H1 (cell line): ENCODE results near the gene IER3IP1. TPM values are rescaled to one million over a fixed set of nuclear protein-coding genes. Genes with fewer than 3 reads are reported as not detected.

Experiments used
- ASH2L ChIP-seq: fragments of 200-600, 300-600 bp; sonication (generic); IDR thresholded peaks from one replicate; pipeline ENCODE4 v1.7.1; 2017; ENCODE audit warnings: low read length
- KDM4A ChIP-seq: IDR thresholded peaks from one replicate; pipeline ENCODE4 v1.7.1; 2012; ENCODE audit warnings: low read depth, mild to moderate bottlenecking, moderate library complexity, low read length, inconsistent platforms; ENCODE audit not compliant: severe bottlenecking
- RXRA ChIP-seq: IDR thresholded peaks from 2 replicates; pipeline ENCODE4 v1.6.1; 2011; ENCODE audit warnings: low read depth, mild to moderate bottlenecking, low read length, moderate library complexity; ENCODE audit not compliant: insufficient read depth
- SP1 ChIP-seq: IDR thresholded peaks from 2 replicates; pipeline ENCODE4 v1.6.1; 2011; ENCODE audit warnings: low read depth, low read length
- TAF1 ChIP-seq: IDR thresholded peaks from 2 replicates; pipeline ENCODE4 v1.6.1; 2011; ENCODE audit warnings: mild to moderate bottlenecking, low read depth, low read length
- TCF12 ChIP-seq: IDR thresholded peaks from 2 replicates; pipeline ENCODE4 v1.6.1; 2011; ENCODE audit warnings: low read depth, mild to moderate bottlenecking, low read length
- polyA plus RNA-seq, 7 experiments: library from polyadenylated mRNA; depleted of rRNA in 3 of 7; stranded (reverse) in 5 of 7; unstranded in 2 of 7; fragments of >200 nt in 5 of 7; fragments of 200-250 nt in 2 of 7; gene quantifications; 1 replicate in 5 of 7; 2 replicates in 1 of 7; 4 replicates in 1 of 7; pipeline versions ENCODE4 v1.2.1 to v1.2.3, GENCODE V29; 2011 to 2013; ENCODE audit warnings: missing spikeins in 2 of 7, mixed read lengths in 2 of 7
- total RNA-seq: library from RNA; stranded (reverse); fragmentation: NEBNext Ultra II Directional; extraction: Animal tissue kit (Norgen Biotek cat#: 25700); gene quantifications from 2 replicates; pipeline ENCODE4 v1.2.1, GENCODE V29; 2021

The IER3IP1 gene
- total and polyA plus RNA-seq, 2 of the 8 experiments (the other 6 are each of a cell fraction or from before 2014, with no cell fraction given): 6.0 to 8.5 TPM

DNA sequence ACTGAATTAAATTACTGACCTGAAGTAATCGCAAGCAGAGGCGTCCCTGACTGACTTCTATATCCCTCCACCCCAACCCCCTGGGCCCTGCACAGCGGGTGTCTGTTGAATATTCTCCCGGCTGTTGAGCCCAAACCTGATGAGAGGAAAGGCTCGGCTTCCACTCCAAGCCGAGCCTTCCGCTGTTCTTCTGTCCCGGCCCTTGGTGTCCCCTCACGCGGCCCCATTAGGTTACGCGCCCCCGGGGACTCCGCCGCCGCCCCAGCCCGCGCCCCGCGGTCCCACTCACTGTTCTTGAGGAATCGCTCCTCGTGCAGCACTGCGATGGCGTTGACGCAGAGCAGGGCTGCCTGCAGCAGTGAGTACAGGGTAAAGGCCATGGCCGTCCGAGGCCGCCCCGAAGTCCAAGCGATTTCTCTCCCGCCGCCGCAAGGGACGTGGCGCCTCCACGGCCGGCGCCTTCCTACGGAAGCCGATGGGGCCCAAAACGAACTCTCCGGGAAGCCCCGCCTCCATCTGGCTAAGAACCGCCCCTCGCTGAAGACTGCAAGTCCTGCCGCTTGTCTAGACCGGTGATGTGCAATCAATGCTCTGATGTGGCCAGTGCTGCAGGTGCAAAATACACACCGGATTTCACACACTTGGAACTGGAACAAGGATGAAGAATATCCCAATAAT lies at the start of gene IER3IP1 (continued):
- peak; percentile 83 for TF ChIP-seq KDM4A
- peak; percentile 73; the same call in 1 of the 2 replicates for TF ChIP-seq TAF1
- TF ChIP-seq SP1: no peak
- no peak for TF ChIP-seq TCF12
- TF ChIP-seq RXRA: no peak
- peak; percentile 86 for TF ChIP-seq ASH2L
